BJ (cell line): ENCODE data around the gene TOM1L2. TPM values are rescaled to one million over a fixed set of nuclear protein-coding genes. Genes with fewer than 3 reads are reported as not detected.

Source experiments
- CTCF ChIA-PET: fragments of 350-600 bp; formaldehyde crosslinking; extraction: SDS; loops from one replicate; lab custom pipeline; 2021; ENCODE audit warnings: antibody characterized with exemption, inconsistent platforms; lab: Yijun Ruan, JAX
- POLR2A ChIA-PET: fragments of 300-600 bp; sonication (Branson Sonifier 250); formaldehyde crosslinking; extraction: SDS; loops from one replicate; lab custom pipeline; 2021; ENCODE audit warnings: antibody characterized with exemption; lab: Charles Lee
- DNase-seq: peaks from one replicate; pipeline ENCODE4 v3.0.0-alpha.2; 2011; ENCODE audit warnings: low read depth
- H3K27me3 ChIP-seq: 2 replicates; pipeline ENCODE4 v1.6.0; 2011; ENCODE audit warnings: low read length; ENCODE audit not compliant: control insufficient read depth, insufficient read depth
- H3K36me3 ChIP-seq: 2 replicates; pipeline ENCODE4 v1.5.1; 2011; ENCODE audit warnings: low read length; ENCODE audit not compliant: control insufficient read depth, insufficient read depth
- H3K4me3 ChIP-seq: 2 replicates; pipeline ENCODE4 v1.5.1; 2011; ENCODE audit warnings: low read depth, mild to moderate bottlenecking, control low read depth, low read length
- CTCF ChIP-seq: IDR thresholded peaks from 2 replicates; pipeline ENCODE4 v1.5.1; 2011; ENCODE audit warnings: low read depth, mild to moderate bottlenecking, control low read depth, inconsistent platforms, low read length, moderate library complexity; ENCODE audit not compliant: insufficient read depth
- polyA plus RNA-seq: library from polyadenylated mRNA; depleted of rRNA; stranded (reverse); fragments of >200 nt; gene quantifications from 2 replicates; pipeline ENCODE4 v1.2.3, GENCODE V29; 2011

The TOM1L2 gene
- polyA plus RNA-seq, 1 experiment: 39.6 TPM

- Histone ChIP-seq H3K27me3 (no peaks in the 10 kb centered on the region), H3K4me3 (no peak overlapping the region), H3K36me3 (peaks cover 56% of the 10 kb centered on the region)
- no peak for TF ChIP-seq CTCF
- ChIA-PET CTCF (no interaction called here), POLR2A (no interaction called here)
- no peak for DNase-seq
Measured at GRCh38 chr17:17797119-17797809, 174.9 kb downstream of the TOM1L2 start.

GRCh38 chr17:17796787-17797061 lies 175.5 kb downstream of the TOM1L2 start:
- peaks cover 52% of the 10 kb centered on the region for H3K36me3 ChIP-seq
- no peaks in the 10 kb centered on the region for H3K27me3 ChIP-seq
- DNase-seq: no peak
- ChIA-PET POLR2A (no interaction called here), CTCF (no interaction called here)
- TF ChIP-seq CTCF: no peak
- no peak overlapping the region for H3K4me3 ChIP-seq

DNA sequence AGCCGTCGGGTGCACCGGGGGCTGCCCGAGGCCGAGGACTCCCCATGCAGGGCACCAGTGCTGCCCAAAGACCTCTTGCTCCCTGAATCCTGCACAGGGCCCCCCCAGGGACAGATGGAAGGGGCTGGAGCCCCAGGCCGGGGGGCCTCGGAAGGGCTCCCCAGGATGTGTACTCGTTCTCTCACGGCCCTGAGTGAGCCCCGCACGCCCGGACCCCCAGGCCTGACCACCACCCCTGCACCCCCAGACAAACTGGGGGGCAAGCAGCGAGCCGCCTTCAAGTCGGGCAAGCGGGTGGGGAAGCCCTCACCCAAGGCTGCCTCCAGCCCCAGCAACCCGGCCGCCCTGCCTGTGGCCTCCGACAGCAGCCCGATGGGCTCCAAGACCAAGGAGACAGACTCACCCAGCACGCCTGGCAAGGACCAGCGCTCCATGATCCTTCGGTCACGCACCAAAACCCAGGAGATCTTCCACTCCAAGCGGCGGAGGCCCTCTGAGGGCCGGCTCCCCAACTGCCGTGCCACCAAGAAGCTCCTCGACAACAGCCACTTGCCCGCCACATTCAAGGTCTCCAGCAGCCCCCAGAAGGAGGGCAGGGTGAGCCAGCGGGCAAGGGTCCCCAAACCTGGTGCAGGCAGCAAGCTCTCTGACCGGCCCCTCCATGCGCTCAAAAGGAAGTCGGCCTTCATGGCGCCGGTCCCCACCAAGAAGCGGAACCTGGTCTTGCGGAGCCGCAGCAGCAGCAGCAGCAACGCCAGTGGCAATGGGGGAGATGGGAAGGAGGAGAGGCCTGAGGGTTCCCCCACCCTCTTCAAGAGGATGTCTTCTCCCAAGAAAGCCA lies 176.0 kb downstream of the TOM1L2 start:
- TF ChIP-seq CTCF: no peak
- no peak for DNase-seq
- Histone ChIP-seq H3K27me3 (no peaks in the 10 kb centered on the region), H3K36me3 (peaks cover 50% of the 10 kb centered on the region), H3K4me3 (no peak overlapping the region)
- ChIA-PET POLR2A (no interaction called here), CTCF (interaction anchor here (0.6 kb wide), 1 partner anchor 33 kb away, joined by 3 read pairs; no protein-coding TSS in a partner anchor)

GRCh38 chr17:17795296-17795695 lies 176.9 kb downstream of the TOM1L2 start:
- H3K27me3 ChIP-seq: no peaks in the 10 kb centered on the region
- H3K36me3 ChIP-seq: peaks cover 48% of the 10 kb centered on the region
- no peak for DNase-seq
- H3K4me3 ChIP-seq: no peak overlapping the region
- ChIA-PET CTCF (interaction anchor here (0.6 to 1.5 kb wide), 2 partner anchors 11 to 32 kb away, joined by 3 to 5 read pairs; no protein-coding TSS in a partner anchor), POLR2A (no interaction called here)
- TF ChIP-seq CTCF: no peak

- TF ChIP-seq CTCF: no peak
- ChIA-PET CTCF (interaction anchor here (1.5 kb wide), 1 partner anchor 10 kb away, joined by 5 read pairs; no protein-coding TSS in a partner anchor), POLR2A (no interaction called here)
- peaks cover 47% of the 10 kb centered on the region for H3K36me3 ChIP-seq
- no peak for DNase-seq
- H3K4me3 ChIP-seq: no peak overlapping the region
- no peaks in the 10 kb centered on the region for H3K27me3 ChIP-seq
Measured at GRCh38 chr17:17794382-17794781, 177.8 kb downstream of the TOM1L2 start.
